Fibroblast of lung (primary cell): ENCODE data around the gene ALDH1L1. TPM values are rescaled to one million over a fixed set of nuclear protein-coding genes. Genes with fewer than 3 reads are reported as not detected.

Experiments
- DNase-seq, 2 donors: peaks; one replicate each; pipeline versions ENCODE4 v3.0.0 to v3.0.0-alpha.2; 2010; ENCODE audit warnings: low read depth in 2 of 2
- H2AFZ ChIP-seq: 2 replicates; pipeline ENCODE4 v1.5.1; 2012; ENCODE audit warnings: low read length, control low read depth, inconsistent platforms
- H3K27ac ChIP-seq: 2 replicates; pipeline ENCODE4 v1.5.1; 2011; ENCODE audit warnings: low read length, control low read depth; ENCODE audit not compliant: insufficient read depth
- H3K27me3 ChIP-seq: 2 replicates; pipeline ENCODE4 v1.5.1; 2011; ENCODE audit warnings: mild to moderate bottlenecking, low read length; ENCODE audit not compliant: control insufficient read depth, insufficient read depth
- H3K36me3 ChIP-seq: 2 replicates; pipeline ENCODE4 v1.5.1; 2011; ENCODE audit warnings: low read length; ENCODE audit not compliant: control insufficient read depth, insufficient read depth
- H3K4me1 ChIP-seq: 2 replicates; pipeline ENCODE4 v1.5.1; 2011; ENCODE audit warnings: low read length; ENCODE audit not compliant: control insufficient read depth, insufficient read depth; ENCODE audit errors: extremely low read depth
- H3K4me2 ChIP-seq: 2 replicates; pipeline ENCODE4 v1.5.1; 2011; ENCODE audit warnings: low read length, control low read depth; ENCODE audit not compliant: insufficient read depth; ENCODE audit errors: extremely low read depth
- H3K4me3 ChIP-seq, 4 experiments: fragments of 200-600 bp in 1 of 4; sonication (generic) in 1 of 4; replicated peaks in 1 of 4; 2 replicates each; pipeline ENCODE4 v1.5.1; 2011 to 2016; ENCODE audit warnings: low read length in 4 of 4, low read depth in 3 of 4, mild to moderate bottlenecking in 3 of 4, control low read depth in 2 of 4, inconsistent platforms in 1 of 4, mixed read lengths in 1 of 4; ENCODE audit not compliant: insufficient read depth in 1 of 4; ENCODE audit errors: control extremely low read depth in 1 of 4
- H3K79me2 ChIP-seq: 2 replicates; pipeline ENCODE4 v1.5.1; 2012; ENCODE audit warnings: mild to moderate bottlenecking, low read length, inconsistent platforms; ENCODE audit not compliant: control insufficient read depth, insufficient read depth
- H3K9ac ChIP-seq: 2 replicates; pipeline ENCODE4 v1.5.1; 2011; ENCODE audit warnings: mild to moderate bottlenecking, low read length, control low read depth; ENCODE audit not compliant: insufficient read depth
- H3K9me3 ChIP-seq: 2 replicates; pipeline ENCODE4 v1.5.1; 2012; ENCODE audit warnings: low read depth, low read length; ENCODE audit not compliant: control insufficient read depth, insufficient read depth
- H4K20me1 ChIP-seq: 2 replicates; pipeline ENCODE4 v1.5.1; 2011; ENCODE audit warnings: low read length; ENCODE audit not compliant: control insufficient read depth, insufficient read depth; ENCODE audit errors: extremely low read depth
- EZH2 ChIP-seq: IDR thresholded peaks from 2 replicates; pipeline ENCODE4 v1.5.1; 2012; ENCODE audit warnings: low read length, control low read depth, mild to moderate bottlenecking; ENCODE audit errors: missing control alignments
- polyA plus RNA-seq, 2 donors: library from polyadenylated mRNA; depleted of rRNA in 1 of 2; stranded (reverse) in 1 of 2; unstranded in 1 of 2; fragments of >200 nt; gene quantifications; 2 replicates each; pipeline ENCODE4 v1.2.1, GENCODE V29; 2011 to 2012; ENCODE audit warnings: missing spikeins in 1 of 2
- total RNA-seq: library from RNA; depleted of rRNA; stranded (reverse); fragments of >200 nt; gene quantifications from 2 replicates; pipeline ENCODE4 v1.2.1, GENCODE V29; 2014
- TF ChIP-seq, protein P1 (sequence below), 2 donors: IDR thresholded peaks in 1 of 2; conservative IDR thresholded peaks in 1 of 2; 1 replicate in 1 of 2; 2 replicates in 1 of 2; pipeline ENCODE4 v1.5.1; 2011 to 2012; ENCODE audit warnings: low read length in 2 of 2, control low read depth in 1 of 2, inconsistent platforms in 1 of 2, low read depth in 1 of 2, mild to moderate bottlenecking in 1 of 2

ALDH1L1 gene
- total and polyA plus RNA-seq, 2 donors (not counting 1 experiment from before 2014, with no cell fraction given): not detected

- H3K27me3 ChIP-seq: no peaks in the 10 kb centered on the region
- no peaks in the 10 kb centered on the region for H4K20me1 ChIP-seq
- H3K4me1 ChIP-seq: no peaks in the 10 kb centered on the region
- H3K4me2 ChIP-seq: no peak overlapping the region
- no peak for TF ChIP-seq EZH2
- TF ChIP-seq, protein P1, sequence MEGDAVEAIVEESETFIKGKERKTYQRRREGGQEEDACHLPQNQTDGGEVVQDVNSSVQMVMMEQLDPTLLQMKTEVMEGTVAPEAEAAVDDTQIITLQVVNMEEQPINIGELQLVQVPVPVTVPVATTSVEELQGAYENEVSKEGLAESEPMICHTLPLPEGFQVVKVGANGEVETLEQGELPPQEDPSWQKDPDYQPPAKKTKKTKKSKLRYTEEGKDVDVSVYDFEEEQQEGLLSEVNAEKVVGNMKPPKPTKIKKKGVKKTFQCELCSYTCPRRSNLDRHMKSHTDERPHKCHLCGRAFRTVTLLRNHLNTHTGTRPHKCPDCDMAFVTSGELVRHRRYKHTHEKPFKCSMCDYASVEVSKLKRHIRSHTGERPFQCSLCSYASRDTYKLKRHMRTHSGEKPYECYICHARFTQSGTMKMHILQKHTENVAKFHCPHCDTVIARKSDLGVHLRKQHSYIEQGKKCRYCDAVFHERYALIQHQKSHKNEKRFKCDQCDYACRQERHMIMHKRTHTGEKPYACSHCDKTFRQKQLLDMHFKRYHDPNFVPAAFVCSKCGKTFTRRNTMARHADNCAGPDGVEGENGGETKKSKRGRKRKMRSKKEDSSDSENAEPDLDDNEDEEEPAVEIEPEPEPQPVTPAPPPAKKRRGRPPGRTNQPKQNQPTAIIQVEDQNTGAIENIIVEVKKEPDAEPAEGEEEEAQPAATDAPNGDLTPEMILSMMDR (conservative IDR thresholded peaks at IDR 0.05 in 1 of 2, IDR thresholded peaks at IDR 0.05 in 1 of 2; ENCODE audit: low read depth in 1 of 2, low read length in 2 of 2): no peak
- no peaks in the 10 kb centered on the region for H3K36me3 ChIP-seq
- no peak for DNase-seq
- H3K79me2 ChIP-seq: no peaks in the 10 kb centered on the region
- peak overlapping the region in 2 of 4 experiments; percentile 68 to 71 for H3K4me3 ChIP-seq
- H2AFZ ChIP-seq: no peak overlapping the region
- no peaks in the 10 kb centered on the region for H3K9me3 ChIP-seq
- no peak overlapping the region for H3K27ac ChIP-seq
- H3K9ac ChIP-seq: no peak overlapping the region
Measured at GRCh38 chr3:126084768-126085180, 95.6 kb downstream of the ALDH1L1 start.

GRCh38 chr3:126083913-126084767 is 96.2 kb downstream of the ALDH1L1 start, which contains the start of gene SLC41A3:
Gene SLC41A3, minus strand, starts transcription at chr3:126084124. Its CDS starts 15,905 bp downstream, at chr3:126068219.
- Histone ChIP-seq H3K4me1 (no peaks in the 10 kb centered on the region), H3K9ac (peak within 1 kb of the TSS; percentile 82), H3K27me3 (no peaks in the 10 kb centered on the region), H3K27ac (peak within 1 kb of the TSS; percentile 52), H3K4me3 (peak within 1 kb of the TSS; percentile 68 to 76 (median 70)), H4K20me1 (no peaks in the 10 kb centered on the region), H3K4me2 (peak within 1 kb of the TSS; percentile 85), H2AFZ (peak within 1 kb of the TSS; percentile 86), H3K79me2 (no peaks in the 10 kb centered on the region), H3K9me3 (no peaks in the 10 kb centered on the region), H3K36me3 (no peaks in the 10 kb centered on the region)
- no peak for TF ChIP-seq EZH2
- TF ChIP-seq, protein P1 (conservative IDR thresholded peaks at IDR 0.05 in 1 of 2, IDR thresholded peaks at IDR 0.05 in 1 of 2; ENCODE audit: low read depth in 1 of 2, low read length in 2 of 2): peak; percentile 42 to 54
- DNase-seq: peak; percentile 76 to 77

DNA sequence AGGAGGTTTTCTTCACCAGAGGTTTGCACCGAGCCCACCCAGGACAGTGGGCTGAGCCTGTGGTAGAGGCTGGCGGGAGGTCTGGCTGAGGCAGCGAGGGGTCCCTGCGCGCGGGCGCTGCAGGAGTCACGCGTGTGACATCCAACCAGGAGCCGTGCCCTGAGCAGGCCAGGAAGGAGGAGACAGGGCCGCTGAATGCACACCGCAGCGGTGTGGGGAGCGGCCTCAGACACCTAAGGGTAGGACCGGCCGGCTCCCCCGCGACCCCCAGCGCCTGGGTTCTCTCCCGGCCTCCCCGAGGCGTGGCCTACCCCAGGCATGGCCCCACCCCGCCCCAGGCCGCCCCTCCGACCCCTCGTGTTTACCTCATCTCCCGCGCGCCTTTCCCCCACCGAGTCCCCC is 96.9 kb downstream of the ALDH1L1 start:
- no peaks in the 10 kb centered on the region for H3K79me2 ChIP-seq
- H2AFZ ChIP-seq: peak overlapping the region; percentile 63
- H3K36me3 ChIP-seq: no peaks in the 10 kb centered on the region
- H3K4me1 ChIP-seq: no peaks in the 10 kb centered on the region
- peak; percentile 22 to 39 for DNase-seq
- peak overlapping the region; percentile 82 for H3K9ac ChIP-seq
- no peaks in the 10 kb centered on the region for H3K9me3 ChIP-seq
- H3K27me3 ChIP-seq: no peaks in the 10 kb centered on the region
- TF ChIP-seq EZH2: no peak
- TF ChIP-seq, protein P1 (conservative IDR thresholded peaks at IDR 0.05 in 1 of 2, IDR thresholded peaks at IDR 0.05 in 1 of 2; ENCODE audit: low read depth in 1 of 2, low read length in 2 of 2): no peak
- H4K20me1 ChIP-seq: no peaks in the 10 kb centered on the region
- H3K4me3 ChIP-seq: peak overlapping the region; percentile 59 to 76 (median 68)
- H3K4me2 ChIP-seq: peak overlapping the region; percentile 85
- peak overlapping the region; percentile 52 for H3K27ac ChIP-seq
